GM10266 (cell line): ENCODE measurements around the gene ADGRD1.

Experiments
- DNase-seq: peaks from one replicate; pipeline ENCODE4 v3.0.0; 2012; ENCODE audit errors: extremely low spot score
- TF ChIP-seq, protein P1 (sequence below): IDR thresholded peaks from 2 replicates; pipeline ENCODE4 v1.5.1; 2012; ENCODE audit warnings: mild to moderate bottlenecking, low read depth; ENCODE audit not compliant: control insufficient read depth, insufficient read depth; ENCODE audit errors: missing control alignments

The ADGRD1 gene

DNA sequence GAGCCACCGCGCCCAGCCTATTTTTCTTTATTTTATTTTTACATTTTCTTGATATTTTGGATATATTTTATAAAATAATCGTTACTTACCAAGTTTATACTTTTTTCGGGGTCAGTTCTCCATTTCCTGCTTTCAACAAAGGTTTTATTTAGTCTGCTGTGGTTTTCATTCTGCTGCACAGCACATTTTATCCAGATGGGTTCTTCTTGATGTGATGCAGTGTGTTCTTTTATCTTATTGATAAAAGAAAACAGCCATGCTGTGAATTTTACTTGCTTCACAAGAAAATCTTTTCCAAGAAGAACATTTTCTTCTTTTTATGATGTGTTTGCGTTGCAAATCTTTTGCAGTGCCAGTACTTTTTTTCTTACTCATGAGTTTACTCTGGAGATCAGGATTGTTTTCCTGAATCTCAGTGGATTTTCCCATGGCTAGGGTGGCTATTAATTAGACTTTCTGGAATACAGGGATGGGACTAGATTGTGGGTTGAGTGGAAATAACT lies 192.5 kb downstream of the ADGRD1 start:
- TF ChIP-seq, protein P1, sequence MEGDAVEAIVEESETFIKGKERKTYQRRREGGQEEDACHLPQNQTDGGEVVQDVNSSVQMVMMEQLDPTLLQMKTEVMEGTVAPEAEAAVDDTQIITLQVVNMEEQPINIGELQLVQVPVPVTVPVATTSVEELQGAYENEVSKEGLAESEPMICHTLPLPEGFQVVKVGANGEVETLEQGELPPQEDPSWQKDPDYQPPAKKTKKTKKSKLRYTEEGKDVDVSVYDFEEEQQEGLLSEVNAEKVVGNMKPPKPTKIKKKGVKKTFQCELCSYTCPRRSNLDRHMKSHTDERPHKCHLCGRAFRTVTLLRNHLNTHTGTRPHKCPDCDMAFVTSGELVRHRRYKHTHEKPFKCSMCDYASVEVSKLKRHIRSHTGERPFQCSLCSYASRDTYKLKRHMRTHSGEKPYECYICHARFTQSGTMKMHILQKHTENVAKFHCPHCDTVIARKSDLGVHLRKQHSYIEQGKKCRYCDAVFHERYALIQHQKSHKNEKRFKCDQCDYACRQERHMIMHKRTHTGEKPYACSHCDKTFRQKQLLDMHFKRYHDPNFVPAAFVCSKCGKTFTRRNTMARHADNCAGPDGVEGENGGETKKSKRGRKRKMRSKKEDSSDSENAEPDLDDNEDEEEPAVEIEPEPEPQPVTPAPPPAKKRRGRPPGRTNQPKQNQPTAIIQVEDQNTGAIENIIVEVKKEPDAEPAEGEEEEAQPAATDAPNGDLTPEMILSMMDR = no peak
- DNase-seq = no peak

DNA sequence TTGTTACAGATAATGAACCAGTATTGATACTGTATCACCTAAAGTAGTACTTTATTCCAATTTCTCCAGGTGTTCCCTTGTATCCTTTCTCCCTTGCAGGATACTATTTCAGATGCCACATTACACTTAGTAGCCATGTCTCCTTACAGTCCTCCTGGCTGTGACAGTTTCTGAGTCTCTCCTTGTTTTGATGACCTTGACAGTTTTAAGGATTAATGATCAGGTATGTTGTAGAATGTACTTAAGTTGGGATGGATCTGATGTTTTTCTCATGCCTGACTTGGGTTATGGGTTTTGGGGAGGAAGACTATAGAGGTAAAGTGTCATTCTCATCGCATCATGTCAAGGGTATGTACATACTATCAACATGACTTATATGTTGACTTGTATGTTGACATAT lies 193.6 kb downstream of the ADGRD1 start:
- no peak for DNase-seq
- TF ChIP-seq, protein P1 = no peak

DNA sequence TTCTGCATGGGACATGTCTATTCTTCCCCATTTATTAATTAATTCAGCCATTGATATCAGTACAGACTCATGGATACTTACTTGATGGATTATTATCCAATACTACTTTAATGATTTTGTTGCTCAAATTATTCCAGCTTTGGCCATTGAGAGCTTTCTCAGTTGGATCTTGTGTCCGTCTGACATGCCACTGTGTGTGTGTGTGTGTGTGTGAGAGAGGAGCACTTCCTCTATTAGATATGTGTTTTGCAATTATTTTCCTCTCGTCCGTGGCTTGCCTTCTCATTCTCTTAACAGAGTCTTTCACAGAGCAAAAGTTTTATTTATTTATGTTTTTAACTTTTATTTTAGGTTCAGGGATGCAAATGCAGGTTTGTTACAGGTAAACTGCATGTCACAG lies 194.2 kb downstream of the ADGRD1 start:
- no peak for DNase-seq
- TF ChIP-seq, protein P1 = no peak

DNA sequence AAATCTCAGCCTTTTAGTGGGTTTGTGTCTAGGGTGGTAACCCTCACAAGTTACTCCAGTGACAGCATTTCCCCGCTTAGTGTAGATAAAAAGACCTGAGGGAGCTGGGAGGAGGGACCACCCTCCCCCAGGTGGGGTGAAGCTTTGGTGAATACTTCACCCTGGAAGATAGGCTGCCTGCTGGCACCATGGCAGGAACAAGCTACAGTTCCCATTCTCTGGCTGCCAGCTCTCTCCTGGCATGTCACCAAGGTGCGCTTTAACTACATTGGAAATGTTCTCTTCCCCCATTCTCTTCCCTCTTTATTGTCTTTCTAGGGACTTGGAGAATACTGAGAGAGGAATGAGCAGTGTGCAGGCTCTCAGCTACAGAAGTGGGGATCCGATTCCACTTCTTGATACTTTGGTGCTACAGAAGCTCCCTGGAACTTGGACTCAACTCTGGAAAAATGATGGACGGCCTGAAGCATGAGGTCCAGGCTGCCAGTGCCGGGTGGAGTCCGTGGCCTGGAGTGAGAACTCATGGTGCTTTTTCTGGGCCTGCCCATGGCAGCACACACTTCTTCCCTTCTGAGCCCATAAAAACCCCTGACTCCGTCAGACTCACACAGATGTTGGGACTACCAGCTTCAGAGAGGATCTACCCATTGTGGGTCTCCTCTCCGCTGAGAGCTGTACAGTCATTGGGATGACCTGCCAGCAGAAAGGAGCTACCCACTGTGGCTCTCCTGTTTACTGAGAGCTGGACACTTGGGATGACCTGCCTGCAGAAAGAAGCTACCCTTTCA lies 198.0 kb downstream of the ADGRD1 start:
- DNase-seq = no peak
- TF ChIP-seq, protein P1 = no peak

DNA sequence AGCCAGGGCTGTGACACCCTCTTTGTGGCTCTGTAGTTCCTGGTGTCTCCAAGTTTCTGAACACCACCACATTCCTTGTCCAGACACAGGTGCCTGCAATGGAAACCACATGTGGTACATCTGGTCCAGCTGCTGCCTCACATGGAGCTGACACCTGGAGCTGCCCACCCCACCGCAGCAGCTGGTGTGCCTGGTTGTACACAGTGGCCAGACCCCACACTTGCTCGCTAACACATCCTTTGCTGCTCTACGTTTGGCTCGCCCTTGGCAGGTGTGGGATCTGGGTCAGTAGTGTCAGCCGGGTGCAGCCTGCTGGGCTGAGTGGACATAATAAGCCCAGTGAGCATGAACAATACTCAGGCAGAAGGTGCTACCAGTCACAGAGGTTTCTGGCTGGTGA lies 198.9 kb downstream of the ADGRD1 start:
- TF ChIP-seq, protein P1 = no peak
- no peak for DNase-seq

DNA sequence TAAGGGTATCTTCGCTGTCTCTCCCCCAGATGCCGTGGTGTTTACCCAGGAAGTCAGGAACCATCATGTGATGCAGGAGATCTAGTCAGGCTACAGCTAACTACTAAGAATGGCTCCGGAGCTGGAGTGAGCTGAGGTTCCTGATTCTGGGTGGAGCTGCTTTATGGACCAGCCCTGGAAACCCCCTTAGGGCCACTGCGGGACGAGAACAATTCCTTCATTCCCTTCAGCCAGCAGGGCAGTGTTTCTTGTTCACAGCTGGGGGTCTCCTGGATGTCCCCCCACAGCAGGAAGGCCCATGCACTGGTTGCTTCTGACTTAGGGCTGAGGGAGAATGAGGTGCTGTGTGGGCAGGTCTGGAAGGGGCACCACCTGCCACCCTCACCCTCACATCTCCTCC lies 199.3 kb downstream of the ADGRD1 start:
- TF ChIP-seq, protein P1 = no peak
- no peak for DNase-seq

DNA sequence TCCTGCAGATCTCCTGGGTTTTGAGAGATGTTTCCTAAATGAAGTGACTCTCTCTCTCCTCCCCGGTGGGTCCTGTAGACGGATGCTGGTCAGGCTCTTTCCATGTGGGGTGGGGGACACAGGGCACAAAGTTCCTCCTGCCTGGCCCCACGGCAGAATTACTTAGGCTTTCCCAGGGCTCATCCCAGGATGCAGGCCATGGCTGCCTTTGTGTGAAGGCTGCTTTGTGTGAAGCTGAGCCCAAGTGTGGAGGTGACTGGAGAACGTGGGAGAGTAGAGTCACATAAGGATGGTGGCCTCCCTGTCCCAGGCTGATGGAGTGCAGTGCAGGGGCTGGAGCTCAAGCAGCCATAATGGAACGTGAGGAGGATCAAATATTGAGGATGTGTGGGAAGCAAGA lies 200.2 kb downstream of the ADGRD1 start:
- TF ChIP-seq, protein P1 = no peak
- no peak for DNase-seq
